OCI-LY7 (cell line): ENCODE measurements around the gene CATSPER3. TPM values are rescaled to one million over a fixed set of nuclear protein-coding genes. Genes with fewer than 3 reads are reported as not detected.
A peak's percentile ranks its signal among the peaks of the same experiment; 100 is the strongest.

ENCODE experiments used
- BruUV-seq: library from RNA; stranded (reverse); fragments of 400-500 nt; replicated peaks from 2 replicates; lab custom pipeline; 2021; lab: Mats Ljungman, UMichigan
- CTCF ChIA-PET: fragments of 300-600 bp; sonication (Branson Sonifier 250); formaldehyde crosslinking; loops from one replicate; lab custom pipeline; 2022; ENCODE audit warnings: antibody characterized with exemption; ENCODE audit not compliant: unreplicated experiment; lab: Charles Lee
- POLR2A ChIA-PET: fragments of 300-600 bp; sonication (Branson Sonifier 250); formaldehyde crosslinking; loops from one replicate; lab custom pipeline; 2022; ENCODE audit warnings: antibody characterized with exemption; lab: Charles Lee
- DNase-seq: peaks from one replicate; pipeline ENCODE4 v3.0.0-alpha.2; 2015; ENCODE audit warnings: low spot score
- H2AFZ ChIP-seq: fragments of 200-600 bp; sonication (generic), shearing (Covaris generic); 2 replicates; pipeline ENCODE4 v1.6.1; 2014; ENCODE audit warnings: mild to moderate bottlenecking, antibody characterized with exemption, low read length, moderate library complexity
- H3K27ac ChIP-seq: fragments of 200-600 bp; sonication (generic); 2 replicates; pipeline ENCODE4 v1.5.1; 2014; ENCODE audit warnings: mixed run types, low read depth, mild to moderate bottlenecking, moderate library complexity, low read length, inconsistent platforms; ENCODE audit not compliant: poor library complexity, severe bottlenecking
- H3K36me3 ChIP-seq: fragments of 200-600 bp; sonication (generic); 2 replicates; pipeline ENCODE4 v1.6.1; 2014; ENCODE audit warnings: mild to moderate bottlenecking, antibody characterized with exemption, low read length, moderate library complexity, mixed read lengths; ENCODE audit not compliant: insufficient read depth
- H3K4me1 ChIP-seq: fragments of 200-600 bp; sonication (generic); 2 replicates; pipeline ENCODE4 v1.5.1; 2014; ENCODE audit warnings: mild to moderate bottlenecking, low read length; ENCODE audit not compliant: insufficient read depth, poor library complexity, severe bottlenecking
- H3K4me2 ChIP-seq: fragments of 200-600 bp; sonication (generic); 2 replicates; pipeline ENCODE4 v1.6.1; 2014; ENCODE audit warnings: mild to moderate bottlenecking, low read length
- H3K4me3 ChIP-seq: fragments of 200-600 bp; sonication (generic); 2 replicates; pipeline ENCODE4 v1.5.1; 2014; ENCODE audit warnings: mild to moderate bottlenecking, low read depth, low read length; ENCODE audit not compliant: poor library complexity, severe bottlenecking
- H3K79me2 ChIP-seq: fragments of 200-600 bp; sonication (generic); 2 replicates; pipeline ENCODE4 v1.6.1; 2016; ENCODE audit warnings: low read depth, mild to moderate bottlenecking, low read length, moderate library complexity, mixed read lengths; ENCODE audit not compliant: insufficient read depth
- H3K9me2 ChIP-seq: fragments of 200-600 bp; sonication (generic); 2 replicates; pipeline ENCODE4 v1.6.1; 2016; ENCODE audit warnings: mild to moderate bottlenecking, low read length, mixed read lengths; ENCODE audit not compliant: insufficient read depth
- H3K9me3 ChIP-seq: fragments of 200-600 bp; sonication (generic); 2 replicates; pipeline ENCODE4 v1.6.1; 2014; ENCODE audit warnings: mild to moderate bottlenecking, mixed run types, low read length, mixed read lengths
- H4K20me1 ChIP-seq: fragments of 200-600 bp; sonication (generic); 2 replicates; pipeline ENCODE4 v1.6.1; 2014; ENCODE audit warnings: mild to moderate bottlenecking, antibody characterized with exemption, low read length, moderate library complexity, mixed read lengths; ENCODE audit not compliant: insufficient read depth
- CTCF ChIP-seq: fragments of 200-600 bp; sonication (generic); conservative IDR thresholded peaks from 2 replicates; pipeline ENCODE4 v1.5.1; 2014; ENCODE audit warnings: mild to moderate bottlenecking, antibody characterized with exemption, low read length, moderate library complexity, mixed read lengths
- EZH2phosphoT487 ChIP-seq: fragments of 200-600 bp; sonication (generic); IDR thresholded peaks from 2 replicates; pipeline ENCODE4 v1.6.1; 2018; ENCODE audit warnings: low read depth, borderline replicate concordance, mild to moderate bottlenecking, mixed run types, antibody characterized with exemption, low read length, moderate library complexity, mixed read lengths
- intact Hi-C: fragments of 100-400 bp; cut with micrococcal nuclease; formaldehyde crosslinking; loops from one replicate; pipeline ENCODE4 v1.10.0; 2022; ENCODE audit not compliant: unreplicated experiment
- total RNA-seq, 2 experiments: library from RNA; depleted of rRNA in 1 of 2; stranded (reverse); fragments of >200 nt in 1 of 2; shearing (Covaris generic) in 1 of 2; gene quantifications; 2 replicates each; pipeline ENCODE4 v1.2.3, GENCODE V29; 2014 to 2022

Gene CATSPER3
- total RNA-seq, 2 experiments from 2014 or later: 0.61 TPM; not detected in 1

- H3K9me3 ChIP-seq: no peaks in the 10 kb centered on the region
- no peaks in the 10 kb centered on the region for H3K9me2 ChIP-seq
- ChIA-PET CTCF (interaction anchor here (0.6 kb wide), 1 partner anchor 196 kb away, joined by 4 read pairs; no protein-coding TSS in a partner anchor), POLR2A (interaction anchor here (1.9 kb wide), 1 partner anchor 120 kb away, joined by 5 read pairs; no protein-coding TSS in a partner anchor)
- intact Hi-C loops: no loop called here
- no peak overlapping the region for H3K4me2 ChIP-seq
- peaks cover 6% of the 10 kb centered on the region; the same call in 1 of the 2 replicates for H3K79me2 ChIP-seq
- H3K36me3 ChIP-seq: no peaks in the 10 kb centered on the region
- TF ChIP-seq CTCF (peak; percentile 67), EZH2phosphoT487 (no peak)
- H4K20me1 ChIP-seq: no peaks in the 10 kb centered on the region
- H3K4me1 ChIP-seq: peaks cover 71% of the 10 kb centered on the region
- no peak for DNase-seq
- no peak overlapping the region; the same call in 1 of the 2 replicates for H2AFZ ChIP-seq
- no peak overlapping the region for H3K27ac ChIP-seq
- no TSS peak for BruUV-seq
- H3K4me3 ChIP-seq: no peak overlapping the region
These were observed 91.6 kb downstream of the CATSPER3 start for GRCh38 chr5:135059000-135059923.

- H3K36me3 ChIP-seq: no peaks in the 10 kb centered on the region
- no peak for TF ChIP-seq CTCF
- TF ChIP-seq EZH2phosphoT487: no peak
- no peak overlapping the region for H3K4me2 ChIP-seq
- no peak for DNase-seq
- H3K4me1 ChIP-seq: peaks cover 63% of the 10 kb centered on the region
- H3K79me2 ChIP-seq: peaks cover under 1% of the 10 kb centered on the region; the same call in 1 of the 2 replicates
- no peaks in the 10 kb centered on the region for H4K20me1 ChIP-seq
- H3K27ac ChIP-seq: no peak overlapping the region
- no peaks in the 10 kb centered on the region for H3K9me2 ChIP-seq
- intact Hi-C loops: no loop called here
- no peak overlapping the region for H3K4me3 ChIP-seq
- ChIA-PET POLR2A (interaction anchor here (0.7 to 1.9 kb wide), 2 partner anchors 119 to 303 kb away, joined by 3 to 5 read pairs; no protein-coding TSS in a partner anchor), CTCF (no interaction called here)
- no TSS peak for BruUV-seq
- H2AFZ ChIP-seq: no peak overlapping the region
- no peaks in the 10 kb centered on the region for H3K9me3 ChIP-seq
These were observed 92.3 kb downstream of the CATSPER3 start for GRCh38 chr5:135060021-135060420.
